Neural progenitor cell (in vitro differentiated cells): Measurements from ENCODE around the gene MERTK.

Experiments
- EZH2 ChIP-seq: fragments of 200-600 bp; sonication (generic); IDR thresholded peaks from 2 replicates; pipeline ENCODE4 v1.6.1; 2017; ENCODE audit warnings: antibody characterized with exemption, mild to moderate bottlenecking, moderate library complexity
- EZH2phosphoT487 ChIP-seq: fragments of 200-600 bp; sonication (generic); IDR thresholded peaks from 2 replicates; pipeline ENCODE4 v1.6.1; 2017; ENCODE audit warnings: antibody characterized with exemption
- TF ChIP-seq, protein P1 (sequence below): fragments of 200-600 bp; sonication (generic); IDR thresholded peaks from 2 replicates; pipeline ENCODE4 v1.5.1; 2017; ENCODE audit warnings: antibody characterized with exemption, mild to moderate bottlenecking

GRCh38 chr2:112006076-112006410, 107.6 kb downstream of the MERTK start:
- TF ChIP-seq, protein P1, sequence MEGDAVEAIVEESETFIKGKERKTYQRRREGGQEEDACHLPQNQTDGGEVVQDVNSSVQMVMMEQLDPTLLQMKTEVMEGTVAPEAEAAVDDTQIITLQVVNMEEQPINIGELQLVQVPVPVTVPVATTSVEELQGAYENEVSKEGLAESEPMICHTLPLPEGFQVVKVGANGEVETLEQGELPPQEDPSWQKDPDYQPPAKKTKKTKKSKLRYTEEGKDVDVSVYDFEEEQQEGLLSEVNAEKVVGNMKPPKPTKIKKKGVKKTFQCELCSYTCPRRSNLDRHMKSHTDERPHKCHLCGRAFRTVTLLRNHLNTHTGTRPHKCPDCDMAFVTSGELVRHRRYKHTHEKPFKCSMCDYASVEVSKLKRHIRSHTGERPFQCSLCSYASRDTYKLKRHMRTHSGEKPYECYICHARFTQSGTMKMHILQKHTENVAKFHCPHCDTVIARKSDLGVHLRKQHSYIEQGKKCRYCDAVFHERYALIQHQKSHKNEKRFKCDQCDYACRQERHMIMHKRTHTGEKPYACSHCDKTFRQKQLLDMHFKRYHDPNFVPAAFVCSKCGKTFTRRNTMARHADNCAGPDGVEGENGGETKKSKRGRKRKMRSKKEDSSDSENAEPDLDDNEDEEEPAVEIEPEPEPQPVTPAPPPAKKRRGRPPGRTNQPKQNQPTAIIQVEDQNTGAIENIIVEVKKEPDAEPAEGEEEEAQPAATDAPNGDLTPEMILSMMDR = no peak
- TF ChIP-seq EZH2phosphoT487 = no peak
- no peak for TF ChIP-seq EZH2
